Panc1 (cell line): ENCODE data around the gene HERC5. TPM values are rescaled to one million over a fixed set of nuclear protein-coding genes. Genes with fewer than 3 reads are reported as not detected.

ENCODE experiments used
- ATAC-seq: fragments of 200-7000 bp; cut with Tn5 transposase; 2 replicates; pipeline ENCODE4 v1.9.1; 2020; ENCODE audit warnings: mild to moderate bottlenecking, moderate library complexity
- BruUV-seq: library from RNA; stranded (reverse); fragments of 400-500 nt; replicated peaks from 2 replicates; lab custom pipeline; 2021; lab: Mats Ljungman, UMichigan
- CTCF ChIA-PET: fragments of 300-600 bp; sonication (Branson Sonifier 250); formaldehyde crosslinking; loops from one replicate; lab custom pipeline; 2022; ENCODE audit warnings: antibody characterized with exemption; lab: Charles Lee
- POLR2A ChIA-PET: fragments of 300-600 bp; sonication (Branson Sonifier 250); formaldehyde crosslinking; loops from one replicate; lab custom pipeline; 2022; ENCODE audit warnings: antibody characterized with exemption; lab: Charles Lee
- DNase-seq: peaks from one replicate; pipeline ENCODE4 v3.0.0-alpha.2; 2010; ENCODE audit warnings: low read depth, low spot score
- H3K27ac ChIP-seq: 2 replicates; pipeline ENCODE4 v1.5.1; 2011; ENCODE audit warnings: mild to moderate bottlenecking, low read length, inconsistent platforms
- H3K27me3 ChIP-seq: fragments of 200-500 bp; sonication (Bioruptor generic); 2 replicates; pipeline ENCODE4 v1.6.0; 2014; ENCODE audit warnings: low read length, inconsistent platforms; ENCODE audit not compliant: control insufficient read depth, insufficient read depth
- H3K36me3 ChIP-seq: fragments of 200-500 bp; sonication (Bioruptor generic); 2 replicates; pipeline ENCODE4 v1.5.1; 2014; ENCODE audit warnings: inconsistent platforms, mild to moderate bottlenecking, low read length, moderate library complexity; ENCODE audit not compliant: control insufficient read depth, insufficient read depth
- H3K4me1 ChIP-seq: 2 replicates; pipeline ENCODE4 v1.5.1; 2011; ENCODE audit warnings: inconsistent platforms, mild to moderate bottlenecking, low read length, moderate library complexity; ENCODE audit not compliant: control insufficient read depth, insufficient read depth
- H3K4me3 ChIP-seq, 2 experiments: 2 replicates each; pipeline ENCODE4 v1.5.1; 2011 to 2012; ENCODE audit warnings: low read depth in 2 of 2, low read length in 2 of 2, mild to moderate bottlenecking in 2 of 2, inconsistent platforms in 1 of 2, moderate library complexity in 1 of 2
- H3K9me3 ChIP-seq: fragments of 200-500 bp; sonication (Bioruptor generic); 2 replicates; pipeline ENCODE4 v1.5.1; 2014; ENCODE audit warnings: low read depth, mild to moderate bottlenecking, inconsistent platforms, low read length, moderate library complexity; ENCODE audit not compliant: control insufficient read depth, insufficient read depth
- POLR2AphosphoS5 ChIP-seq: IDR thresholded peaks from 2 replicates; pipeline ENCODE4 v1.6.1; 2012; ENCODE audit warnings: mild to moderate bottlenecking, low read depth, low read length, moderate library complexity
- REST ChIP-seq, 2 experiments: IDR thresholded peaks; 2 replicates each; pipeline ENCODE4 v1.6.1; 2011 to 2012; ENCODE audit warnings: low read depth in 2 of 2, control low read depth in 1 of 2, low read length in 1 of 2, mild to moderate bottlenecking in 1 of 2, moderate library complexity in 1 of 2; ENCODE audit not compliant: insufficient read depth in 1 of 2
- SIN3A ChIP-seq: IDR thresholded peaks from 2 replicates; pipeline ENCODE4 v1.6.1; 2012; ENCODE audit warnings: low read depth, mild to moderate bottlenecking, low read length, moderate library complexity, borderline replicate concordance; ENCODE audit not compliant: insufficient read depth
- TCF7L2 ChIP-seq: IDR thresholded peaks from 2 replicates; pipeline ENCODE4 v1.6.1; 2011; ENCODE audit warnings: mild to moderate bottlenecking, low read depth, low read length, inconsistent platforms
- in situ Hi-C: cut with HindIII; loops from 2 replicates; pipeline ENCODE4 v1.10.0; 2016; ENCODE audit warnings: low sequenced_read_pairs, low pct_unique_long_range_greater_than_20kb
- intact Hi-C: fragments of 100-400 bp; cut with micrococcal nuclease; formaldehyde crosslinking; loops from one replicate; pipeline ENCODE4 v1.10.0; 2022; ENCODE audit not compliant: unreplicated experiment
- total RNA-seq: library from RNA; stranded (reverse); gene quantifications from one replicate; pipeline ENCODE4 v1.2.1, GENCODE V29; 2021; ENCODE audit not compliant: unreplicated experiment
- TF ChIP-seq, protein P1 (sequence below): fragments of 450-650 bp; IDR thresholded peaks from 2 replicates; pipeline ENCODE4 v1.5.1; 2017; ENCODE audit warnings: mild to moderate bottlenecking

Gene HERC5
- total RNA-seq, 1 experiment from 2014 or later, result 6.7 TPM

- POLR2A ChIA-PET, result interaction anchor here (0.6 kb wide), 1 partner anchor 69 kb away, joined by 5 read pairs; no protein-coding TSS in a partner anchor
- intact Hi-C loops, result loop anchor here (1.0 to 10.0 kb wide), 3 partner anchors 148 to 480 kb away; no protein-coding TSS in a partner anchor
- Histone ChIP-seq H3K4me1 (no peaks in the 10 kb centered on the region), H3K36me3 (no peaks in the 10 kb centered on the region), H3K27me3 (no peaks in the 10 kb centered on the region), H3K27ac (no peak overlapping the region), H3K9me3 (no peaks in the 10 kb centered on the region), H3K4me3 (no peak overlapping the region)
- no TSS peak for BruUV-seq
- ATAC-seq (no peak), DNase-seq (no peak)
- TF ChIP-seq POLR2AphosphoS5, result no peak
- no peak for TF ChIP-seq REST (IDR thresholded peaks at IDR 0.05; ENCODE audit: insufficient read depth in 1 of 2, low read depth in 2 of 2, low read length in 1 of 2)
- no peak for TF ChIP-seq SIN3A
- TF ChIP-seq TCF7L2, result no peak
- TF ChIP-seq, protein P1, sequence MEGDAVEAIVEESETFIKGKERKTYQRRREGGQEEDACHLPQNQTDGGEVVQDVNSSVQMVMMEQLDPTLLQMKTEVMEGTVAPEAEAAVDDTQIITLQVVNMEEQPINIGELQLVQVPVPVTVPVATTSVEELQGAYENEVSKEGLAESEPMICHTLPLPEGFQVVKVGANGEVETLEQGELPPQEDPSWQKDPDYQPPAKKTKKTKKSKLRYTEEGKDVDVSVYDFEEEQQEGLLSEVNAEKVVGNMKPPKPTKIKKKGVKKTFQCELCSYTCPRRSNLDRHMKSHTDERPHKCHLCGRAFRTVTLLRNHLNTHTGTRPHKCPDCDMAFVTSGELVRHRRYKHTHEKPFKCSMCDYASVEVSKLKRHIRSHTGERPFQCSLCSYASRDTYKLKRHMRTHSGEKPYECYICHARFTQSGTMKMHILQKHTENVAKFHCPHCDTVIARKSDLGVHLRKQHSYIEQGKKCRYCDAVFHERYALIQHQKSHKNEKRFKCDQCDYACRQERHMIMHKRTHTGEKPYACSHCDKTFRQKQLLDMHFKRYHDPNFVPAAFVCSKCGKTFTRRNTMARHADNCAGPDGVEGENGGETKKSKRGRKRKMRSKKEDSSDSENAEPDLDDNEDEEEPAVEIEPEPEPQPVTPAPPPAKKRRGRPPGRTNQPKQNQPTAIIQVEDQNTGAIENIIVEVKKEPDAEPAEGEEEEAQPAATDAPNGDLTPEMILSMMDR, result no peak
- in situ Hi-C loops, result no loop called here
- CTCF ChIA-PET, result interaction anchor here (0.7 to 1.5 kb wide), 4 partner anchors 58 to 296 kb away, joined by 3 to 8 read pairs (median 4); partner anchors contain the start of gene HERC5
Observed at GRCh38 chr4:88514557-88515511, 57.9 kb downstream of the HERC5 start.

- TF ChIP-seq POLR2AphosphoS5, result no peak
- no peak for TF ChIP-seq REST (IDR thresholded peaks at IDR 0.05; ENCODE audit: insufficient read depth in 1 of 2, low read depth in 2 of 2, low read length in 1 of 2)
- TF ChIP-seq, protein P1, result no peak
- TF ChIP-seq TCF7L2, result no peak
- no peak for TF ChIP-seq SIN3A
- intact Hi-C loops, result loop anchor here (5.0 to 10.0 kb wide), 2 partner anchors 149 to 482 kb away; no protein-coding TSS in a partner anchor
- ATAC-seq (no peak), DNase-seq (no peak)
- no peaks in the 10 kb centered on the region for H3K9me3 ChIP-seq
- no peaks in the 10 kb centered on the region for H3K27me3 ChIP-seq
- no peak overlapping the region for H3K27ac ChIP-seq
- ChIA-PET CTCF (interaction anchor here (0.8 to 1.5 kb wide), 2 partner anchors 298 to 484 kb away, joined by 7 to 8 read pairs; no protein-coding TSS in a partner anchor), POLR2A (interaction anchor here (0.6 kb wide), 1 partner anchor 1286 kb away, joined by 3 read pairs; no protein-coding TSS in a partner anchor)
- in situ Hi-C loops, result no loop called here
- no peak overlapping the region for H3K4me3 ChIP-seq
- peaks cover 3% of the 10 kb centered on the region; the same call in 1 of the 2 replicates for H3K36me3 ChIP-seq
- no peaks in the 10 kb centered on the region for H3K4me1 ChIP-seq
- no TSS peak for BruUV-seq
Observed at GRCh38 chr4:88516746-88517145, 59.8 kb downstream of the HERC5 start.
